ENCODE measurements around the gene GULP1. TPM values are rescaled to one million over a fixed set of nuclear protein-coding genes. Genes with fewer than 3 reads are reported as not detected.
A peak's percentile ranks its signal among the peaks of the same experiment; 100 is the strongest.

GULP1 gene
- polyA plus RNA-seq, 4 donors = 7.1 to 33.7 (median 18.9) TPM

GRCh38 chr2:188610827-188611226 lies 319.2 kb downstream of the GULP1 start:
- no peaks in the 10 kb centered on the region for H3K36me3 ChIP-seq (ENCODE audit: control insufficient read depth in 3 of 3, insufficient read depth in 2 of 3, low read depth in 1 of 3, low read length in 3 of 3)
- H3K27ac ChIP-seq (ENCODE audit: low read depth in 1 of 3, low read length in 2 of 3) = peak overlapping the region in 1 of 3 donors; percentile 19
- no peak for FAIRE-seq
- no peaks in the 10 kb centered on the region for H3K27me3 ChIP-seq (ENCODE audit: control insufficient read depth in 3 of 3, insufficient read depth in 3 of 3, low read length in 3 of 3)
- H3K4me1 ChIP-seq (ENCODE audit: control insufficient read depth in 3 of 3, insufficient read depth in 2 of 3, low read depth in 1 of 3, low read length in 2 of 3) = no peaks in the 10 kb centered on the region
- 56 to 82% (median 82%) methylated on average over 2 of the region's 2 CpGs for WGBS, 3 donors
- no peak for DNase-seq
- no peak overlapping the region for H3K4me3 ChIP-seq (ENCODE audit: low read depth in 1 of 3, low read length in 3 of 3)
- H3K9me3 ChIP-seq (ENCODE audit: control insufficient read depth in 2 of 2, insufficient read depth in 1 of 2, low read depth in 1 of 2, low read length in 1 of 2) = no peaks in the 10 kb centered on the region

DNA sequence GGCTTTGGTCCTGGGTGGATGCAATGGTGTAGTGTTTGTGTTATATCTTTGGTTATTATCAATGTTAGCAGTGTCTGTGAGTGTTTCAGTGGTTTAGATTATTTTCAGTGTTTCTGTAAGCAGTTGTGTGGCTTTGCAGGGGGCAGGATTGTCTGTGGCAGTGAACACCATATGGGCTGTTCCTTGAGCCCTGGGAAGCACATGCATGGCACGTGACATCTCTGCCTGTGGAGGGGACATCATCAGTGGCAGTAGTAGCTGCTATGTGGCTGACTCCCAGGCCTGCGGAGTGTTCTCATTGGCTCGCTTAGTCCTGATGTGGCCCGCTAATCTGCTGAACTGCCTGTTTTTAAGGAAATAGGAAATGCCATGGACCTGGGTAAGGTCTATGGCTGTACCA lies 327.5 kb downstream of the GULP1 start:
- Histone ChIP-seq H3K36me3 (ENCODE audit: control insufficient read depth in 3 of 3, insufficient read depth in 2 of 3, low read depth in 1 of 3, low read length in 3 of 3) (no peaks in the 10 kb centered on the region), H3K9me3 (ENCODE audit: control insufficient read depth in 2 of 2, insufficient read depth in 1 of 2, low read depth in 1 of 2, low read length in 1 of 2) (no peaks in the 10 kb centered on the region), H3K27ac (ENCODE audit: low read depth in 1 of 3, low read length in 2 of 3) (no peak overlapping the region), H3K27me3 (ENCODE audit: control insufficient read depth in 3 of 3, insufficient read depth in 3 of 3, low read length in 3 of 3) (no peaks in the 10 kb centered on the region), H3K4me3 (ENCODE audit: low read depth in 1 of 3, low read length in 3 of 3) (no peak overlapping the region), H3K4me1 (ENCODE audit: control insufficient read depth in 3 of 3, insufficient read depth in 2 of 3, low read depth in 1 of 3, low read length in 2 of 3) (no peaks in the 10 kb centered on the region)
- FAIRE-seq (no peak), DNase-seq (no peak)
- WGBS, 3 donors = 92 to 95% (median 94%) methylated on average over 4 of the region's 4 CpGs

GRCh38 chr2:188620916-188621315 lies 329.2 kb downstream of the GULP1 start:
- WGBS, 3 donors = 46 to 71% (median 55%) methylated on average over 3 of the region's 3 CpGs
- H3K9me3 ChIP-seq (ENCODE audit: control insufficient read depth in 2 of 2, insufficient read depth in 1 of 2, low read depth in 1 of 2, low read length in 1 of 2) = no peaks in the 10 kb centered on the region
- no peak for FAIRE-seq
- H3K27ac ChIP-seq (ENCODE audit: low read depth in 1 of 3, low read length in 2 of 3) = no peak overlapping the region
- H3K4me1 ChIP-seq (ENCODE audit: control insufficient read depth in 3 of 3, insufficient read depth in 2 of 3, low read depth in 1 of 3, low read length in 2 of 3) = no peaks in the 10 kb centered on the region
- no peak overlapping the region for H3K4me3 ChIP-seq (ENCODE audit: low read depth in 1 of 3, low read length in 3 of 3)
- no peaks in the 10 kb centered on the region for H3K36me3 ChIP-seq (ENCODE audit: control insufficient read depth in 3 of 3, insufficient read depth in 2 of 3, low read depth in 1 of 3, low read length in 3 of 3)
- DNase-seq = no peak
- no peaks in the 10 kb centered on the region for H3K27me3 ChIP-seq (ENCODE audit: control insufficient read depth in 3 of 3, insufficient read depth in 3 of 3, low read length in 3 of 3)

DNA sequence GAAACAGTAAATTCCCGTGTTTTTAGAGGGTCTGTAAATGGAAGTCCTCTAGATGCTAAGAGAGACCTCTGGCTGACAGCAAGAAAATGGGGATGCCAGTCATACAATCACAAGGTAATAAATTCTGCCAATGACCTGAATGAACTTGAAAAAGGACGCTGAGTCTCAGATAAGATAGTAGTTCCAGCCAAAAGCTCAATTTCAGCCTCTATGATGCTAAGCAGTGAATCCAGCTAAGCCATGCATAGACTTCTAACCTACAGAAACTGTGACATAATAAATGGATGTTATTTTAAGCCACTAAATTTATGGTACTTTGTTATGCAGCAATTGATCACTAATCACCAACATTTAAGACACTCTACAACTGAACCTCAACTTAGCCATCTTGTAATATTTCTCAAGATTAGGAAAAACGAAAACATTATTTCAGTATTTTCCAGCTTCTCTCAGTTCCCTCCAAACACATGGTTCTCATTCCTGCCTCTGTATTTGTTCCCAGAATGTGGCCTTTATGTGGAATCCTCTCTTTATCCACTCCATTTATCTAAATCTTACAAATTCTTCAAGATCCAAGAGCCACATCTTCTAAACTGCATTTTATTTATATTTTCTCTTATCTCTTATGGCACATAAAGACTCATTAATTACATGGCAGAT lies 331.1 kb downstream of the GULP1 start:
- FAIRE-seq (no peak), DNase-seq (no peak)
- Histone ChIP-seq H3K9me3 (ENCODE audit: control insufficient read depth in 2 of 2, insufficient read depth in 1 of 2, low read depth in 1 of 2, low read length in 1 of 2) (no peaks in the 10 kb centered on the region), H3K4me3 (ENCODE audit: low read depth in 1 of 3, low read length in 3 of 3) (no peak overlapping the region), H3K27ac (ENCODE audit: low read depth in 1 of 3, low read length in 2 of 3) (no peak overlapping the region), H3K36me3 (ENCODE audit: control insufficient read depth in 3 of 3, insufficient read depth in 2 of 3, low read depth in 1 of 3, low read length in 3 of 3) (no peaks in the 10 kb centered on the region), H3K4me1 (ENCODE audit: control insufficient read depth in 3 of 3, insufficient read depth in 2 of 3, low read depth in 1 of 3, low read length in 2 of 3) (no peaks in the 10 kb centered on the region), H3K27me3 (ENCODE audit: control insufficient read depth in 3 of 3, insufficient read depth in 3 of 3, low read length in 3 of 3) (no peaks in the 10 kb centered on the region)
- 53 to 66% (median 60%) methylated on average over 3 of the region's 3 CpGs for WGBS, 3 donors

DNA sequence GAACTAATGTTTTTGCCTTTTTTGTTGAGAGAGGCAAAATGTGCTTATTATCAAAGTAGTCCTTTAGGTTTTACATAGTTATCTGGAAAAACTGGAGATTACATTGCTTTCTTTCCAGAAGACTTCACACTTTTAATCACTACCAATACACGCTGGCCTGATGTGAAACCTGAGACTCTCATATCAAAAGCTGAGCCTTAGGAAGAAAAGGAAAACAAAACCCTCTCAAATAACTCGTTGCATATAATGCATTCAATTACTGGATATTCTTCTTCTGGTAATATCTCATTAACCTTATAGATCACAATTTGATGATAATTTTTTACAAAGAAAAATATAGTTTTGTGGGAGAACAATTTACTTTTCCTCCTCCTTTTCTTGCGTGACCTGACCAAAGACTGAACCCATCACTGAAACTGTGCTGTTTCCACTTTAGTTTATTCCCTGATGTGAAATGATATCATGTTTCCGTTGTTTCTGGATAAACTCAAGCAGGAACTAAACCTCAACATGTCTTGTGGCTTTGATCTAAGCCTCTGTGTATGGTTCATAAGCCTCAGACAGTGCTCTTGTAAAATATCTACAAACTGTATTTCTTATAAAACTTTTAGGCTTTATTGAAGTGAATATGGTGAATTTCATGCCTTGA lies 332.4 kb downstream of the GULP1 start:
- H3K36me3 ChIP-seq (ENCODE audit: control insufficient read depth in 3 of 3, insufficient read depth in 2 of 3, low read depth in 1 of 3, low read length in 3 of 3) = no peaks in the 10 kb centered on the region
- WGBS, 3 donors = 39 to 44% (median 44%) methylated on average over 4 of the region's 4 CpGs
- H3K4me1 ChIP-seq (ENCODE audit: control insufficient read depth in 3 of 3, insufficient read depth in 2 of 3, low read depth in 1 of 3, low read length in 2 of 3) = no peaks in the 10 kb centered on the region
- DNase-seq (no peak), FAIRE-seq (no peak)
- no peak overlapping the region for H3K4me3 ChIP-seq (ENCODE audit: low read depth in 1 of 3, low read length in 3 of 3)
- no peak overlapping the region for H3K27ac ChIP-seq (ENCODE audit: low read depth in 1 of 3, low read length in 2 of 3)
- no peaks in the 10 kb centered on the region for H3K9me3 ChIP-seq (ENCODE audit: control insufficient read depth in 2 of 2, insufficient read depth in 1 of 2, low read depth in 1 of 2, low read length in 1 of 2)
- no peaks in the 10 kb centered on the region for H3K27me3 ChIP-seq (ENCODE audit: control insufficient read depth in 3 of 3, insufficient read depth in 3 of 3, low read length in 3 of 3)

DNA sequence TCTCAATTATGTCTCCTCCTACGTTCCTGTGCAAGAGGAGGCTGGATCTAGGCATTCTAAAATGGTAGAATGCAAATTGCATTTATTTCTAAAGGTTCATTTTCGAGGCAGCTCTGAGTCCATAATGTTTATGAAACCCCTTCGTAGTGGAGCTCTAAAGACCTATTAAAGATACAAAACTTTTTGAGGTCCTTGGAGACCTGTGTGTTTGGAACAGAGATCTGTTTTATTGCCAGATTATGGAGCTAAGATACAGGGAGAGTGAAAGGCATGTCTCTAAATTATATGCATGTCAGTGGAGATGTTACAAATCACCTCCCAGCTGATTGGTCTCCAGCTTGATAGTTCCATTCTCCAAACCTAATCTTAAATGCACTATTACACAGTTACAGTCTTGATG lies 335.8 kb downstream of the GULP1 start:
- Histone ChIP-seq H3K27ac (ENCODE audit: low read depth in 1 of 3, low read length in 2 of 3) (no peak overlapping the region), H3K36me3 (ENCODE audit: control insufficient read depth in 3 of 3, insufficient read depth in 2 of 3, low read depth in 1 of 3, low read length in 3 of 3) (no peaks in the 10 kb centered on the region), H3K27me3 (ENCODE audit: control insufficient read depth in 3 of 3, insufficient read depth in 3 of 3, low read length in 3 of 3) (no peaks in the 10 kb centered on the region), H3K4me3 (ENCODE audit: low read depth in 1 of 3, low read length in 3 of 3) (no peak overlapping the region), H3K4me1 (ENCODE audit: control insufficient read depth in 3 of 3, insufficient read depth in 2 of 3, low read depth in 1 of 3, low read length in 2 of 3) (no peaks in the 10 kb centered on the region), H3K9me3 (ENCODE audit: control insufficient read depth in 2 of 2, insufficient read depth in 1 of 2, low read depth in 1 of 2, low read length in 1 of 2) (no peaks in the 10 kb centered on the region)
- 64 to 79% (median 69%) methylated on average over 3 of the region's 3 CpGs for WGBS, 3 donors
- DNase-seq = no peak
- no peak for FAIRE-seq

- Histone ChIP-seq H3K27ac (ENCODE audit: low read depth in 1 of 3, low read length in 2 of 3) (no peak overlapping the region), H3K4me1 (ENCODE audit: control insufficient read depth in 3 of 3, insufficient read depth in 2 of 3, low read depth in 1 of 3, low read length in 2 of 3) (no peaks in the 10 kb centered on the region), H3K4me3 (ENCODE audit: low read depth in 1 of 3, low read length in 3 of 3) (no peak overlapping the region), H3K36me3 (ENCODE audit: control insufficient read depth in 3 of 3, insufficient read depth in 2 of 3, low read depth in 1 of 3, low read length in 3 of 3) (no peaks in the 10 kb centered on the region), H3K27me3 (ENCODE audit: control insufficient read depth in 3 of 3, insufficient read depth in 3 of 3, low read length in 3 of 3) (no peaks in the 10 kb centered on the region), H3K9me3 (ENCODE audit: control insufficient read depth in 2 of 2, insufficient read depth in 1 of 2, low read depth in 1 of 2, low read length in 1 of 2) (no peaks in the 10 kb centered on the region)
- WGBS, 3 donors = 73 to 86% (median 73%) methylated on average over 4 of the region's 4 CpGs
- no peak for DNase-seq
- no peak for FAIRE-seq
Measured at GRCh38 chr2:188628989-188629752, 337.5 kb downstream of the GULP1 start.

DNA sequence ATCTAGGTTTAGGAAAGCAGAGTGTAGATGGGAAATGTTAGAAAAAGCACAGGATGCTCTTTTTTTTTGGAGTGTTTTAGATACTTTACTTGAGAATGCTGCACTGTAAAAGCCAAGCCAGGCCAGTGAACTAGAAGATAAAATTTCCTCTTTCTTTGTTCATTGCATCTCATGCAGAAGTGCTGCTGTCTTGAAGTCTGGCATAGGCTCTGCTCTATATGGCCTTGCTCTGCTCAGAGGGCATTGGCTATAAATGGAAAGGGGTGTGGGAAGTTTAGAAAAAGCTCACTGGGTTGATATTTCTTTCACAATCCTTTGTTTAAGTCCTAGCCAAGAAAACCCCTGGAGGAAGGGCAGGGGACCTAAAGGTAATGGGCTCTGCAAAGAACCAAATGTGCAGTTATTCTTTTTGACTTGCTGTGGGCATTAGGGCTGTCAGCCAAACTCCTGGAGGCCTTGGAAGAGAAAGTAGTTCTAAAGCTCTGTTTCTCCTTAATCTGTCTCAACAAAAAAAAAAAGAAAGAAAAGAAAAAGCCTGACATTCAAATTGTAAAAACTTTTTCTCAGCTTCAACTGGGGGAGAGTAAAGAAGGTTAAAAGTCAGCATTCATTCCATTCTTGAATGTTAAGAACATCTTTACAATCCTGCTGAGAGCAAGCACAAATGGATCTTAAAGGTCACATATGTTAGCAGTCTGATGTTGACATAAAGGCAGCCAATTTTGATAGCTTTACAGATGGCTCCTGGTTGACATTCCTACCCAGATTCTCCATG lies 338.3 kb downstream of the GULP1 start:
- Histone ChIP-seq H3K27me3 (ENCODE audit: control insufficient read depth in 3 of 3, insufficient read depth in 3 of 3, low read length in 3 of 3) (no peaks in the 10 kb centered on the region), H3K36me3 (ENCODE audit: control insufficient read depth in 3 of 3, insufficient read depth in 2 of 3, low read depth in 1 of 3, low read length in 3 of 3) (no peaks in the 10 kb centered on the region), H3K9me3 (ENCODE audit: control insufficient read depth in 2 of 2, insufficient read depth in 1 of 2, low read depth in 1 of 2, low read length in 1 of 2) (no peaks in the 10 kb centered on the region), H3K4me3 (ENCODE audit: low read depth in 1 of 3, low read length in 3 of 3) (no peak overlapping the region), H3K4me1 (ENCODE audit: control insufficient read depth in 3 of 3, insufficient read depth in 2 of 3, low read depth in 1 of 3, low read length in 2 of 3) (no peaks in the 10 kb centered on the region), H3K27ac (ENCODE audit: low read depth in 1 of 3, low read length in 2 of 3) (no peak overlapping the region)
- DNase-seq (no peak), FAIRE-seq (no peak)

Data from small intestine (tissue), 7 donors.